ENCODE data around the gene MOSMO. TPM values are rescaled to one million over a fixed set of nuclear protein-coding genes. Genes with fewer than 3 reads are reported as not detected.
A peak's percentile ranks its signal among the peaks of the same experiment; 100 is the strongest.

Gene MOSMO
- total RNA-seq, 4 donors from 2014 or later, result 14.9 to 26.9 (median 24.1) TPM

- 72 to 74% methylated on average over 6 of the region's 6 CpGs for WGBS, 2 donors (ENCODE audit: low coverage in 1 of 2)
- no peaks in the 10 kb centered on the region for H3K9me3 ChIP-seq
- H3K4me3 ChIP-seq, result no peak overlapping the region
- peaks cover 0 to 29% (median 5%) of the 10 kb centered on the region in 3 donors for H3K4me1 ChIP-seq
- H3K27me3 ChIP-seq, result no peaks in the 10 kb centered on the region
- TF ChIP-seq POLR2A (IDR thresholded peaks at IDR 0.05) (no peak), POLR2AphosphoS5 (IDR thresholded peaks at IDR 0.05) (no peak), CTCF (IDR thresholded peaks at IDR 0.05) (no peak), EP300 (IDR thresholded peaks at IDR 0.05) (no peak)
- ATAC-seq, result no peak
- no peak overlapping the region for H3K27ac ChIP-seq
- no peaks in the 10 kb centered on the region for H3K36me3 ChIP-seq
Observed at GRCh38 chr16:21991621-21992020, 16.3 kb upstream of the MOSMO start.

- Histone ChIP-seq H3K4me1 (peaks cover 0 to 6% (median 0%) of the 10 kb centered on the region in 3 donors), H3K4me3 (no peak overlapping the region), H3K27ac (no peak overlapping the region), H3K9me3 (no peaks in the 10 kb centered on the region), H3K27me3 (no peaks in the 10 kb centered on the region), H3K36me3 (no peaks in the 10 kb centered on the region)
- 73 to 81% methylated on average over 3 to 12 of the region's 13 CpGs for WGBS, 2 donors (ENCODE audit: low coverage in 1 of 2)
- TF ChIP-seq CTCF (IDR thresholded peaks at IDR 0.05) (no peak), POLR2AphosphoS5 (IDR thresholded peaks at IDR 0.05) (no peak), POLR2A (IDR thresholded peaks at IDR 0.05) (no peak), EP300 (IDR thresholded peaks at IDR 0.05) (no peak)
- ATAC-seq, result no peak
Observed at GRCh38 chr16:21994856-21995465, 12.9 kb upstream of the MOSMO start.

GRCh38 chr16:21996923-21997696 lies 10.8 kb upstream of the MOSMO start:
- Histone ChIP-seq H3K9me3 (no peaks in the 10 kb centered on the region), H3K4me3 (no peak overlapping the region), H3K27me3 (no peaks in the 10 kb centered on the region), H3K27ac (peak overlapping the region in 2 of 4 donors; percentile 2 to 18), H3K4me1 (peaks cover 0 to 16% (median 4%) of the 10 kb centered on the region in 3 donors), H3K36me3 (no peaks in the 10 kb centered on the region)
- 77 to 78% methylated on average over 6 to 9 of the region's 9 CpGs for WGBS, 2 donors (ENCODE audit: low coverage in 1 of 2)
- ATAC-seq, result no peak
- TF ChIP-seq EP300 (IDR thresholded peaks at IDR 0.05) (no peak), POLR2A (IDR thresholded peaks at IDR 0.05) (no peak), CTCF (IDR thresholded peaks at IDR 0.05) (no peak), POLR2AphosphoS5 (IDR thresholded peaks at IDR 0.05) (no peak)

GRCh38 chr16:21997697-21998480 lies 10.0 kb upstream of the MOSMO start:
- no peak for TF ChIP-seq POLR2A (IDR thresholded peaks at IDR 0.05)
- no peak for TF ChIP-seq POLR2AphosphoS5 (IDR thresholded peaks at IDR 0.05)
- TF ChIP-seq CTCF (IDR thresholded peaks at IDR 0.05), result no peak
- no peak for TF ChIP-seq EP300 (IDR thresholded peaks at IDR 0.05)
- no peaks in the 10 kb centered on the region for H3K36me3 ChIP-seq
- peak overlapping the region in 2 of 4 donors; percentile 2 to 41 for H3K27ac ChIP-seq
- peaks cover 0 to 16% (median 4%) of the 10 kb centered on the region in 3 donors for H3K4me1 ChIP-seq
- H3K9me3 ChIP-seq, result no peaks in the 10 kb centered on the region
- H3K4me3 ChIP-seq, result no peak overlapping the region
- WGBS, 2 donors (ENCODE audit: low coverage in 1 of 2), result 66 to 84% methylated on average over 4 to 6 of the region's 7 CpGs
- ATAC-seq, result no peak
- H3K27me3 ChIP-seq, result no peaks in the 10 kb centered on the region
